Measurements from ENCODE around the gene BRAF. TPM values are rescaled to one million over a fixed set of nuclear protein-coding genes. Genes with fewer than 3 reads are reported as not detected.
"Not testable (repeated sequence)": the region's sequence is repeated elsewhere in the genome, so short reads cannot be mapped to it uniquely, and the experiment has no call there.

Gene BRAF
- total and polyA plus RNA-seq, 8 donors: 24.5 to 35.9 (median 29.6) TPM

GRCh38 chr7:140670343-140670935 is 254.3 kb downstream of the BRAF start:
- intact Hi-C loops (cut with DNase I): no loop called here
- Histone ChIP-seq H3K9me3 (no peaks in the 10 kb centered on the region), H3K27me3 (no peaks in the 10 kb centered on the region), H3K36me3 (no peaks in the 10 kb centered on the region), H3K4me1 (peaks cover 3 to 30% of the 10 kb centered on the region in 2 donors), H3K4me3 (no peak overlapping the region), H3K27ac (no peak overlapping the region)
- no peak for ATAC-seq
- TF ChIP-seq, protein P1, sequence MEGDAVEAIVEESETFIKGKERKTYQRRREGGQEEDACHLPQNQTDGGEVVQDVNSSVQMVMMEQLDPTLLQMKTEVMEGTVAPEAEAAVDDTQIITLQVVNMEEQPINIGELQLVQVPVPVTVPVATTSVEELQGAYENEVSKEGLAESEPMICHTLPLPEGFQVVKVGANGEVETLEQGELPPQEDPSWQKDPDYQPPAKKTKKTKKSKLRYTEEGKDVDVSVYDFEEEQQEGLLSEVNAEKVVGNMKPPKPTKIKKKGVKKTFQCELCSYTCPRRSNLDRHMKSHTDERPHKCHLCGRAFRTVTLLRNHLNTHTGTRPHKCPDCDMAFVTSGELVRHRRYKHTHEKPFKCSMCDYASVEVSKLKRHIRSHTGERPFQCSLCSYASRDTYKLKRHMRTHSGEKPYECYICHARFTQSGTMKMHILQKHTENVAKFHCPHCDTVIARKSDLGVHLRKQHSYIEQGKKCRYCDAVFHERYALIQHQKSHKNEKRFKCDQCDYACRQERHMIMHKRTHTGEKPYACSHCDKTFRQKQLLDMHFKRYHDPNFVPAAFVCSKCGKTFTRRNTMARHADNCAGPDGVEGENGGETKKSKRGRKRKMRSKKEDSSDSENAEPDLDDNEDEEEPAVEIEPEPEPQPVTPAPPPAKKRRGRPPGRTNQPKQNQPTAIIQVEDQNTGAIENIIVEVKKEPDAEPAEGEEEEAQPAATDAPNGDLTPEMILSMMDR (IDR thresholded peaks at IDR 0.05): no peak
- DNase-seq: no peak

- H3K4me1 ChIP-seq: peaks cover 3 to 24% of the 10 kb centered on the region in 2 donors
- H3K27me3 ChIP-seq; DNase-seq; H3K27ac ChIP-seq; H3K4me3 ChIP-seq; H3K9me3 ChIP-seq; ATAC-seq; H3K36me3 ChIP-seq; intact Hi-C loops (cut with DNase I): not testable (repeated sequence)
These were observed 254.9 kb downstream of the BRAF start for GRCh38 chr7:140669862-140670261.

DNA sequence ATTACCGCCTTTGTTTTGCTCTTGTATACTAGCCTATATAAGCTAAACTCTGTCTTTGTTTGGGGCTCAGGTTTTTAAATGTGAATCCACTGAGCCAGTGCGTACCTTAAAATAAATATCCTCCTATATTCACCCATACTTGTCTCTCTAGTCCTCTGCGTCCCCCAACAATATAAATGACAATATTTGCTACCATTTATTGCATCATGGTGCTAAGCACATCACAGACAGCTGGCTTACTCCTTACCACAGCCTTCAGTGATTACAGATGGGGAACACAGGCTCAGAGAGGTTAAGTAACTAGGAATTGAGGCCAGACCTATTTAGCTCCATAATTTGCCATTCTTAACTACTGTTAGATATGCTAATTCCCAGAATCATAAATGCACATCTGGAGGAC is 255.4 kb downstream of the BRAF start:
- DNase-seq: no peak
- Histone ChIP-seq H3K4me1 (peaks cover 3 to 19% of the 10 kb centered on the region in 2 donors), H3K36me3 (no peaks in the 10 kb centered on the region), H3K9me3 (no peaks in the 10 kb centered on the region), H3K27ac (no peak overlapping the region), H3K27me3 (no peaks in the 10 kb centered on the region), H3K4me3 (no peak overlapping the region)
- ATAC-seq: no peak
- TF ChIP-seq, protein P1 (IDR thresholded peaks at IDR 0.05): no peak
- intact Hi-C loops (cut with DNase I): no loop called here

Other genes starting within 250 kb of the BRAF start
- 100 to 1,000 TPM; 176 to 242 TPM for gene NDUFB2, start 228.2 kb downstream of the BRAF start, total RNA-seq
- gene NDUFB2, start 228.2 kb downstream of the BRAF start, polyA plus RNA-seq (ENCODE audit: insufficient read length in 6 of 6): 100 to 1,000 TPM; 127 to 163 (median 137) TPM
- gene MRPS33, start 90.0 kb upstream of the BRAF start, total RNA-seq: 10 to 100 TPM; 37.7 to 48.0 TPM
- 10 to 100 TPM; 70.5 to 89.8 (median 81.1) TPM for gene MRPS33, start 90.0 kb upstream of the BRAF start, polyA plus RNA-seq (ENCODE audit: insufficient read length in 6 of 6)
- gene TMEM178B, start 149.1 kb upstream of the BRAF start, total RNA-seq: under 1 TPM; 0.16 to 0.93 TPM
- 1 to 10 TPM; 3.2 to 5.6 (median 3.5) TPM for gene TMEM178B, start 149.1 kb upstream of the BRAF start, polyA plus RNA-seq (ENCODE audit: insufficient read length in 6 of 6)